Stimulated activated CD8-positive, alpha-beta memory T cell treated with anti-CD3 and anti-CD28 coated beads, Interleukin-15, amount 100 ng/mL, for 48 hours (primary cell): ENCODE results near the gene ARF6.

ENCODE experiments used
- DNase-seq, 2 donors: peaks; one replicate each; pipeline ENCODE4 v3.0.0-alpha.2; 2020; ENCODE audit warnings: low read depth in 2 of 2

The ARF6 gene

GRCh38 chr14:49940808-49941421 is 48.0 kb downstream of the ARF6 start:
- no peak for DNase-seq

- no peak for DNase-seq
These were observed 49.2 kb downstream of the ARF6 start for GRCh38 chr14:49942090-49942489.

- no peak for DNase-seq
These were observed 51.6 kb downstream of the ARF6 start for GRCh38 chr14:49944501-49944900.

- DNase-seq: no peak
These were observed 52.8 kb downstream of the ARF6 start for GRCh38 chr14:49945448-49946319.
